Embryonic facial prominence (tissue), 1 donor: ENCODE results near the gene CHRNA3.
A peak's percentile ranks its signal among the peaks of the same experiment; 100 is the strongest.

ENCODE experiments used
- DNase-seq: peaks from one replicate; pipeline ENCODE4 v3.0.0-alpha.2; 2016; ENCODE audit errors: extremely low spot score

The CHRNA3 gene

GRCh38 chr15:78636378-78636859 is 15.6 kb upstream of the CHRNA3 start:
- DNase-seq, result no peak

- DNase-seq, result no peak
Measured at GRCh38 chr15:78635346-78635745, 14.6 kb upstream of the CHRNA3 start.

- DNase-seq, result no peak
Measured at GRCh38 chr15:78634210-78635145, 13.7 kb upstream of the CHRNA3 start.

- no peak for DNase-seq
Measured at GRCh38 chr15:78633348-78633747, 12.6 kb upstream of the CHRNA3 start.

- no peak for DNase-seq
Measured at GRCh38 chr15:78630886-78631633, 10.3 kb upstream of the CHRNA3 start.

- DNase-seq, result no peak
Measured at GRCh38 chr15:78629716-78630065, 8.9 kb upstream of the CHRNA3 start.

- no peak for DNase-seq
Measured at GRCh38 chr15:78629031-78629715, 8.4 kb upstream of the CHRNA3 start.

GRCh38 chr15:78628227-78628626 is 7.4 kb upstream of the CHRNA3 start:
- DNase-seq, result no peak

- no peak for DNase-seq
Measured at GRCh38 chr15:78627348-78627747, 6.6 kb upstream of the CHRNA3 start.

GRCh38 chr15:78626381-78626995 is 5.7 kb upstream of the CHRNA3 start:
- DNase-seq, result no peak

GRCh38 chr15:78625606-78626280 is 4.9 kb upstream of the CHRNA3 start:
- DNase-seq, result no peak

- no peak for DNase-seq
Measured at GRCh38 chr15:78624651-78625590, 4.1 kb upstream of the CHRNA3 start.

- no peak for DNase-seq
Measured at GRCh38 chr15:78623786-78624497, 3.1 kb upstream of the CHRNA3 start.

- DNase-seq, result no peak
Measured at GRCh38 chr15:78621810-78622402, 1.1 kb upstream of the CHRNA3 start.

GRCh38 chr15:78620021-78620526 is 722 bp downstream of the CHRNA3 start:
- DNase-seq, result no peak

- no peak for DNase-seq
Measured at GRCh38 chr15:78619022-78619950, 1.5 kb downstream of the CHRNA3 start.

GRCh38 chr15:78618490-78618934 is 2.3 kb downstream of the CHRNA3 start:
- peak; percentile 77 for DNase-seq

- DNase-seq, result no peak
Measured at GRCh38 chr15:78618064-78618463, 2.7 kb downstream of the CHRNA3 start.
